Hematopoietic multipotent progenitor cell (in vitro differentiated cells): Measurements from ENCODE around the gene VPS13D. TPM values are rescaled to one million over a fixed set of nuclear protein-coding genes. Genes with fewer than 3 reads are reported as not detected.
"Not testable (repeated sequence)": the region's sequence is repeated elsewhere in the genome, so short reads cannot be mapped to it uniquely, and the experiment has no call there.

Source experiments
- DNase-seq, 3 donors: peaks; one replicate each; pipeline ENCODE4 v3.0.0-alpha.2; 2011 to 2015; ENCODE audit warnings: low read depth in 2 of 3, low spot score in 2 of 3
- total RNA-seq: library from RNA; depleted of rRNA; stranded (reverse); fragments of >200 nt; gene quantifications from one replicate; pipeline ENCODE4 v1.2.3, GENCODE V29; 2012

VPS13D gene
- total RNA-seq, 1 donor = 22.4 TPM

GRCh38 chr1:12462586-12462985 lies 232.8 kb downstream of the VPS13D start:
- no peak for DNase-seq

GRCh38 chr1:12464045-12464461 lies 234.2 kb downstream of the VPS13D start:
- no peak for DNase-seq

GRCh38 chr1:12464598-12465056 lies 234.8 kb downstream of the VPS13D start:
- no peak for DNase-seq

- no peak for DNase-seq
These were observed 235.3 kb downstream of the VPS13D start for GRCh38 chr1:12465126-12465525.

- no peak for DNase-seq
These were observed 237.0 kb downstream of the VPS13D start for GRCh38 chr1:12466816-12467215.

GRCh38 chr1:12467570-12468286 lies 237.9 kb downstream of the VPS13D start:
- DNase-seq = no peak

- no peak for DNase-seq
These were observed 238.5 kb downstream of the VPS13D start for GRCh38 chr1:12468323-12468722.

GRCh38 chr1:12469493-12469892 lies 239.7 kb downstream of the VPS13D start:
- no peak for DNase-seq

- no peak for DNase-seq
These were observed 240.2 kb downstream of the VPS13D start for GRCh38 chr1:12469990-12470389.

- DNase-seq = not testable (repeated sequence)
These were observed 241.1 kb downstream of the VPS13D start for GRCh38 chr1:12470916-12471315.

GRCh38 chr1:12472156-12472797 lies 242.4 kb downstream of the VPS13D start:
- DNase-seq = no peak

GRCh38 chr1:12472798-12473551 lies 243.1 kb downstream of the VPS13D start:
- DNase-seq = peak in 2 of 3 donors; percentile 53 to 86

- no peak for DNase-seq
These were observed 243.9 kb downstream of the VPS13D start for GRCh38 chr1:12473596-12474362.

- DNase-seq = no peak
These were observed 245.3 kb downstream of the VPS13D start for GRCh38 chr1:12475101-12475500.

- DNase-seq = peak in 1 of 3 donors; percentile 41
These were observed 245.7 kb downstream of the VPS13D start for GRCh38 chr1:12475530-12475934.

GRCh38 chr1:12475947-12476346 lies 246.1 kb downstream of the VPS13D start:
- DNase-seq = peak in 1 of 3 donors; percentile 36

- DNase-seq = no peak
These were observed 247.5 kb downstream of the VPS13D start for GRCh38 chr1:12477314-12477713.

- peak in 2 of 3 donors; percentile 26 to 58 for DNase-seq
These were observed 248.2 kb downstream of the VPS13D start for GRCh38 chr1:12477936-12478611.

- peak in 2 of 3 donors; percentile 47 to 86 for DNase-seq
These were observed 248.8 kb downstream of the VPS13D start for GRCh38 chr1:12478612-12478985.

- DNase-seq = no peak
These were observed 249.5 kb downstream of the VPS13D start for GRCh38 chr1:12479311-12479710.
